Activated CD4-positive, alpha-beta T cell treated with anti-CD3 and anti-CD28 coated beads for 24 hours (primary cell): ENCODE results near the gene HSPB6.

Source experiments
- DNase-seq, 2 donors: peaks; one replicate each; pipeline ENCODE4 v3.0.0-alpha.2; 2020; ENCODE audit warnings: low read depth in 2 of 2

Gene HSPB6

GRCh38 chr19:35767288-35768081 lies 10.7 kb upstream of the HSPB6 start:
- no peak for DNase-seq

- no peak for DNase-seq
Measured at GRCh38 chr19:35766571-35767104, 9.8 kb upstream of the HSPB6 start.

- DNase-seq = no peak
Measured at GRCh38 chr19:35764432-35765315, 7.8 kb upstream of the HSPB6 start.

- DNase-seq = no peak
Measured at GRCh38 chr19:35760711-35761349, 4.0 kb upstream of the HSPB6 start.

- no peak for DNase-seq
Measured at GRCh38 chr19:35759697-35760096, 2.9 kb upstream of the HSPB6 start.

GRCh38 chr19:35757749-35758608 lies 1.1 kb upstream of the HSPB6 start, which contains the start of gene PROSER3:
PROSER3 (plus strand) TSS chr19:35758176; CDS start chr19:35758216, 40 bp downstream.
- DNase-seq = peak; percentile 94 to 97

GRCh38 chr19:35757231-35757748 lies 461 bp upstream of the HSPB6 start:
- no peak for DNase-seq

GRCh38 chr19:35755550-35756376 lies 1.1 kb downstream of the HSPB6 start:
- no peak for DNase-seq

GRCh38 chr19:35755131-35755549 lies 1.7 kb downstream of the HSPB6 start:
- DNase-seq = no peak

- no peak for DNase-seq
Measured at GRCh38 chr19:35754370-35755130, 2.3 kb downstream of the HSPB6 start.

- no peak for DNase-seq
Measured at GRCh38 chr19:35753634-35754369, 3.0 kb downstream of the HSPB6 start.

GRCh38 chr19:35752746-35753350 lies 4.0 kb downstream of the HSPB6 start:
- no peak for DNase-seq

- no peak for DNase-seq
Measured at GRCh38 chr19:35751839-35752745, 4.7 kb downstream of the HSPB6 start.

- no peak for DNase-seq
Measured at GRCh38 chr19:35750167-35750566, 6.7 kb downstream of the HSPB6 start.

- peak; percentile 97 for DNase-seq
Measured at GRCh38 chr19:35748106-35749020, 8.5 kb downstream of the HSPB6 start, which contains the start of gene LIN37. LIN37 (plus strand) TSS chr19:35748576; CDS start chr19:35748725, 149 bp downstream.

GRCh38 chr19:35746531-35746930 lies 10.3 kb downstream of the HSPB6 start:
- no peak for DNase-seq
